Small intestine (tissue), 7 donors: Measurements from ENCODE around the gene KLK8. TPM values are rescaled to one million over a fixed set of nuclear protein-coding genes. Genes with fewer than 3 reads are reported as not detected.

Experiments used
- DNase-seq, 2 donors: peaks; one replicate each; pipeline versions ENCODE4 v3.0.0 to v3.0.0-alpha.2; 2013
- FAIRE-seq: peaks from 2 replicates; lab custom pipeline; 2012; peaks lifted over from hg19 to GRCh38; lab: Jason Lieb, UNC
- H3K27ac ChIP-seq, 3 donors: one replicate each; pipeline ENCODE4 v1.5.1; 2013; ENCODE audit warnings: low read length in 2 of 3, mild to moderate bottlenecking in 2 of 3, control low read depth in 1 of 3, inconsistent platforms in 1 of 3, low read depth in 1 of 3, moderate library complexity in 1 of 3
- H3K27me3 ChIP-seq, 3 donors: one replicate each; pipeline ENCODE4 v1.6.1; 2013; ENCODE audit warnings: low read length in 3 of 3, inconsistent platforms in 1 of 3; ENCODE audit not compliant: control insufficient read depth in 3 of 3, insufficient read depth in 3 of 3
- H3K36me3 ChIP-seq, 3 donors: one replicate each; pipeline ENCODE4 v1.6.1; 2013; ENCODE audit warnings: low read length in 3 of 3, inconsistent platforms in 1 of 3, low read depth in 1 of 3, mild to moderate bottlenecking in 1 of 3, moderate library complexity in 1 of 3; ENCODE audit not compliant: control insufficient read depth in 3 of 3, insufficient read depth in 2 of 3
- H3K4me1 ChIP-seq, 3 donors: one replicate each; pipeline ENCODE4 v1.6.1; 2013; ENCODE audit warnings: low read length in 2 of 3, inconsistent platforms in 1 of 3, low read depth in 1 of 3, mild to moderate bottlenecking in 1 of 3, moderate library complexity in 1 of 3; ENCODE audit not compliant: control insufficient read depth in 3 of 3, insufficient read depth in 2 of 3
- H3K4me3 ChIP-seq, 3 donors: one replicate each; pipeline ENCODE4 v1.5.1; 2013; ENCODE audit warnings: low read length in 3 of 3, control low read depth in 1 of 3, inconsistent platforms in 1 of 3, low read depth in 1 of 3, mild to moderate bottlenecking in 1 of 3, moderate library complexity in 1 of 3
- H3K9me3 ChIP-seq, 2 donors: one replicate each; pipeline ENCODE4 v1.6.1; 2013; ENCODE audit warnings: low read depth in 1 of 2, low read length in 1 of 2; ENCODE audit not compliant: control insufficient read depth in 2 of 2, insufficient read depth in 1 of 2
- WGBS, 3 donors: extraction: QIAGEN DNeasy Blood & Tissue Kit; methylation state at CpG; one replicate each; pipeline ENCODE4 v1.1.7; 2013; 5-methylcytosine and 5-hydroxymethylcytosine counted together
- polyA plus RNA-seq, 4 donors: library from polyadenylated mRNA; stranded (reverse) in 3 of 4; unstranded in 1 of 4; fragments of 200-250 nt in 3 of 4; fragments of 120-200 nt in 1 of 4; gene quantifications; one replicate each; pipeline versions ENCODE4 v1.2.1 to v1.2.3, GENCODE V29; 2013
- donor health status: healthy with polysubstance abuse.
- donor health status: control.
- donor health status: control.
- donor health status: Bipolar disorder and iron deficiency.
- donor health status: healthy.

KLK8 gene
- polyA plus RNA-seq, 4 donors = 0.12 TPM; not detected in 3

GRCh38 chr19:50964266-50964665 lies 37.1 kb downstream of the KLK8 start:
- 64 to 81% (median 65%) methylated on average over 3 of the region's 3 CpGs for WGBS, 3 donors
- peaks cover 0 to 2% (median 0%) of the 10 kb centered on the region in 3 donors for H3K27me3 ChIP-seq
- no peak for FAIRE-seq

DNA sequence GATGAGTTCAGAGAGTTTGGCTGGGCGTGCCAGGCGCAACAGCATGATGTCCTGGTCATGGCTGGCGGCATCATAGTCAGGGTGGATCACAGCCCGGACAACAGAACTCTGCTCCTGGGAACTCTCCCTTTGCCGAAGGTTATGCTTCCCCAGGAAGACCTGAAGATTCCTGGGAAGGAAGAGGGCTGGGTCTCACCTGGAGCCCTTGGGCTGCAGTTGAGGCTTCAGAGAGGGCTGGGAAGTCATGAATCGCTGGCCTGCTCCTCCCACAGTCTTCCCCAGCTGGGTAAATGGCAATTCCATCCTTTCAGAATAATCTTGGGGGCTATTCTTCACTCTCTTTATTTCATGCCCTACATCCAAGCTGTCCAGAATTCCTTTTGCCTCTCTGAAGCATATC lies 38.0 kb downstream of the KLK8 start:
- Histone ChIP-seq H3K27me3 (peaks cover 0 to 2% (median 0%) of the 10 kb centered on the region in 3 donors), H3K4me1 (no peaks in the 10 kb centered on the region), H3K9me3 (no peaks in the 10 kb centered on the region), H3K36me3 (no peaks in the 10 kb centered on the region), H3K4me3 (no peak overlapping the region), H3K27ac (no peak overlapping the region)
- 74 to 88% (median 83%) methylated on average over 6 of the region's 6 CpGs for WGBS, 3 donors
- DNase-seq = no peak
- FAIRE-seq = no peak

More at GRCh38 chr19:50964266-50964665, 37.1 kb downstream of the KLK8 start:
- Histone ChIP-seq H3K4me1 (no peaks in the 10 kb centered on the region), H3K9me3 (no peaks in the 10 kb centered on the region), H3K4me3 (no peak overlapping the region), H3K27ac (no peak overlapping the region), H3K36me3 (no peaks in the 10 kb centered on the region)
- no peak for DNase-seq

DNA sequence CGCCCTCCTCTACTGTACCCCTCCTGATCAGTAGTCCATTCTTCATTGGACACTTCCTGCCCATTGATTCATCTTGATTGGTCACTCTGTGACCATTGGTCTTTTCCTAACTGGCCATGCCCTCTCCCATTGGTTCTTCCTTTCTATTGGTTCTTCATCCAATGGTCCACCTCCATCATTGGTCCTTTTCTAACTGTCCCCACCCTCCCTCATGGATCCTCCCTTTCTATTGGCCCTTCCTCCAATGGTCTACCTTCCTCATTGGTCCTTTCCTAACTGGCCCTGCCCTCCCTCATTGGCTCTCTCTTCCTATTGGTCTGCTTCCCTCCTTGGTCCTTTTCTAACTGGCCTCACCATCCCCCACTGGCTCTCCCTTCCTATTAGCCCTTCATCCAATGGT lies 39.2 kb downstream of the KLK8 start:
- Histone ChIP-seq H3K9me3 (no peaks in the 10 kb centered on the region), H3K4me3 (no peak overlapping the region), H3K4me1 (no peaks in the 10 kb centered on the region), H3K36me3 (no peaks in the 10 kb centered on the region), H3K27me3 (peaks cover 0 to 2% (median 0%) of the 10 kb centered on the region in 3 donors), H3K27ac (no peak overlapping the region)
- no peak for FAIRE-seq
- WGBS, 3 donors = 85 to 90% (median 89%) methylated on average over 1 of the region's 1 CpG
- DNase-seq = no peak

GRCh38 chr19:50959731-50960500 lies 41.5 kb downstream of the KLK8 start:
- no peaks in the 10 kb centered on the region for H3K36me3 ChIP-seq
- FAIRE-seq (no peak), DNase-seq (no peak)
- no peak overlapping the region for H3K4me3 ChIP-seq
- no peak overlapping the region for H3K27ac ChIP-seq
- H3K27me3 ChIP-seq = peaks cover 0 to 2% (median 0%) of the 10 kb centered on the region in 3 donors
- H3K4me1 ChIP-seq = no peaks in the 10 kb centered on the region
- WGBS, 3 donors = 59 to 63% (median 59%) methylated on average over 7 to 8 of the region's 9 CpGs
- no peaks in the 10 kb centered on the region for H3K9me3 ChIP-seq

GRCh38 chr19:50957587-50957986 lies 43.8 kb downstream of the KLK8 start:
- Histone ChIP-seq H3K27me3 (no peaks in the 10 kb centered on the region), H3K4me1 (no peaks in the 10 kb centered on the region), H3K27ac (no peak overlapping the region), H3K9me3 (no peaks in the 10 kb centered on the region), H3K36me3 (no peaks in the 10 kb centered on the region), H3K4me3 (no peak overlapping the region)
- 60 to 70% (median 69%) methylated on average over 8 of the region's 8 CpGs for WGBS, 3 donors
- no peak for FAIRE-seq
- no peak for DNase-seq

GRCh38 chr19:50952910-50953309 lies 48.5 kb downstream of the KLK8 start, which contains the start of gene KLK5:
TSS of gene KLK5 (minus strand) at chr19:50953038. CDS start at chr19:50952657, 381 bp downstream.
- no peak within 1 kb of the TSS for H3K27ac ChIP-seq
- peaks cover 0 to 3% (median 0%) of the 10 kb centered on the region in 3 donors for H3K27me3 ChIP-seq
- WGBS, 3 donors = 19 to 26% (median 21%) methylated on average over 4 to 7 of the region's 7 CpGs
- H3K9me3 ChIP-seq = peaks cover 0 to 2% of the 10 kb centered on the region in 2 donors
- no peaks in the 10 kb centered on the region for H3K4me1 ChIP-seq
- H3K4me3 ChIP-seq = no peak within 1 kb of the TSS
- FAIRE-seq (no peak), DNase-seq (no peak)
- H3K36me3 ChIP-seq = no peaks in the 10 kb centered on the region

GRCh38 chr19:50949861-50950260 lies 51.5 kb downstream of the KLK8 start:
- DNase-seq = no peak

GRCh38 chr19:50947123-50947522 lies 54.3 kb downstream of the KLK8 start:
- DNase-seq = no peak
- Histone ChIP-seq H3K4me1 (no peaks in the 10 kb centered on the region), H3K36me3 (no peaks in the 10 kb centered on the region), H3K4me3 (no peak overlapping the region), H3K9me3 (peaks cover 0 to 2% of the 10 kb centered on the region in 2 donors), H3K27ac (no peak overlapping the region), H3K27me3 (peaks cover 0 to 5% (median 0%) of the 10 kb centered on the region in 3 donors)
- 78 to 90% (median 79%) methylated on average over 4 of the region's 4 CpGs for WGBS, 3 donors
- no peak for FAIRE-seq

More at GRCh38 chr19:50949861-50950260, 51.5 kb downstream of the KLK8 start:
- Histone ChIP-seq H3K4me3 (no peak overlapping the region), H3K27ac (no peak overlapping the region), H3K4me1 (no peaks in the 10 kb centered on the region), H3K36me3 (no peaks in the 10 kb centered on the region), H3K9me3 (peaks cover 0 to 2% of the 10 kb centered on the region in 2 donors), H3K27me3 (peaks cover 0 to 3% (median 0%) of the 10 kb centered on the region in 3 donors)
- WGBS, 3 donors = 55 to 60% (median 60%) methylated on average over 19 of the region's 19 CpGs
- FAIRE-seq = no peak
